ENCODE results near the gene NDUFS1. TPM values are rescaled to one million over a fixed set of nuclear protein-coding genes. Genes with fewer than 3 reads are reported as not detected.
"Not testable (repeated sequence)": the region's sequence is repeated elsewhere in the genome, so short reads cannot be mapped to it uniquely, and the experiment has no call there.

Gene NDUFS1
- total RNA-seq, 1 donor, result 121 TPM

- no peak for TF ChIP-seq CTCF (IDR thresholded peaks at IDR 0.05; ENCODE audit: insufficient read depth, low read length)
- H3K4me3 ChIP-seq (ENCODE audit: low read depth, low read length), result peak overlapping the region; percentile 86
- no peak for DNase-seq (ENCODE audit: low read depth)
Measured at GRCh38 chr2:206160807-206161179, 1.5 kb upstream of the NDUFS1 start.

GRCh38 chr2:206160125-206160806, 1.0 kb upstream of the NDUFS1 start:
- peak; percentile 29 for DNase-seq (ENCODE audit: low read depth)
- TF ChIP-seq CTCF (IDR thresholded peaks at IDR 0.05; ENCODE audit: insufficient read depth, low read length), result no peak
- H3K4me3 ChIP-seq (ENCODE audit: low read depth, low read length), result peak overlapping the region; percentile 86

- no peak for TF ChIP-seq CTCF (IDR thresholded peaks at IDR 0.05; ENCODE audit: insufficient read depth, low read length)
- H3K4me3 ChIP-seq (ENCODE audit: low read depth, low read length), result peak overlapping the region; percentile 96
- peak; percentile 35 for DNase-seq (ENCODE audit: low read depth)
Measured at GRCh38 chr2:206158563-206159345, 490 bp downstream of the NDUFS1 start.

GRCh38 chr2:206157014-206157413, 2.2 kb downstream of the NDUFS1 start:
- H3K4me3 ChIP-seq (ENCODE audit: low read depth, low read length); DNase-seq (ENCODE audit: low read depth): not testable (repeated sequence)

GRCh38 chr2:206154197-206154596, 5.0 kb downstream of the NDUFS1 start:
- no peak overlapping the region for H3K4me3 ChIP-seq (ENCODE audit: low read depth, low read length)
- DNase-seq (ENCODE audit: low read depth), result no peak
- TF ChIP-seq CTCF (IDR thresholded peaks at IDR 0.05; ENCODE audit: insufficient read depth, low read length), result peak; percentile 1

GRCh38 chr2:206150631-206151030, 8.6 kb downstream of the NDUFS1 start:
- no peak overlapping the region for H3K4me3 ChIP-seq (ENCODE audit: low read depth, low read length)
- TF ChIP-seq CTCF (IDR thresholded peaks at IDR 0.05; ENCODE audit: insufficient read depth, low read length), result no peak
- no peak for DNase-seq (ENCODE audit: low read depth)

- no peak for TF ChIP-seq CTCF (IDR thresholded peaks at IDR 0.05; ENCODE audit: insufficient read depth, low read length)
- no peak overlapping the region for H3K4me3 ChIP-seq (ENCODE audit: low read depth, low read length)
- no peak for DNase-seq (ENCODE audit: low read depth)
Measured at GRCh38 chr2:206150168-206150567, 9.1 kb downstream of the NDUFS1 start.

Measured in fibroblast of the aortic adventitia (primary cell).